Activated CD4-positive, alpha-beta T cell treated with anti-CD3 and anti-CD28 coated beads, Interleukin-2, amount 50 U/mL, for 1 hour (primary cell): ENCODE data around the gene ZBTB46.

ENCODE experiments used
- DNase-seq: peaks from one replicate; pipeline ENCODE4 v3.0.0-alpha.2; 2020

Gene ZBTB46

DNA sequence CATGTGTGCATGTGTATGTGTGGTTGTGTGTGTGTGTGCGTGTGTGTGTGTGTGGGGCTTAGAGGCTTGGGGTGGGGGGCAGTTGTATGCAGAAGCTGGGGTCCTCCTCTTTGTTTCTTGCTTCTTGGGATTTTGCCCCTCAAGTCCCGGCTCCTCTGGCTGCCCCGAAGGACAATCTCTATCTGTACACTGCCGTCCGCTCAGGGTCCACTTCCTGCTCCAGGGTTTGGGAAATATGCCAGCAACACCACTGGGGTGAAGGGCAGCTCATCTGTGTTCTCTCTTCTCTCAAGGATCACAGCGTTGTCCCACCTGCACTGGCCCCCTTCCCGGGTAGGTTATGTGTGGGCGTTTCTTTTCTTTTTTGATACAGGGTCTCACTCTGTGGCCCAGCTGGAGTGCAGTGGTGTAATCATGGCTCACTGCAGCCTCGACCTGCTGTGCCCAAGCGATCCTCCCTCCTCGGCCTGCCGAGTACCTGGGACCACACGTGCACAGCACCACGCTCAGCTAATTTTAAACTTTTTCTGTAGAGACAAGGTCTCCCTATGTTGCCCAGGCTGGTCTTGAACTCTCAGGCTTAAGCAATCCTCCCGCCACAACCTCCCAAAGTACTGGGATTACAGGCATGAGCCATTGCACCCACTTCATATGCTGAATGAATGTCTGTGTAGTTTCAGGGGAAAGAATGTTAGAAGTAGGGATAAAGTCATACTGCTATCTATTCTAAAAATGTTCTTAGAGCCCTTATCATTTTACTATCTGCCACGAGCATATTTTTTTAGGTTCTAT lies 65.8 kb downstream of the ZBTB46 start:
- DNase-seq, result no peak

GRCh38 chr20:63759377-63759901 lies 71.6 kb downstream of the ZBTB46 start:
- DNase-seq, result no peak

DNA sequence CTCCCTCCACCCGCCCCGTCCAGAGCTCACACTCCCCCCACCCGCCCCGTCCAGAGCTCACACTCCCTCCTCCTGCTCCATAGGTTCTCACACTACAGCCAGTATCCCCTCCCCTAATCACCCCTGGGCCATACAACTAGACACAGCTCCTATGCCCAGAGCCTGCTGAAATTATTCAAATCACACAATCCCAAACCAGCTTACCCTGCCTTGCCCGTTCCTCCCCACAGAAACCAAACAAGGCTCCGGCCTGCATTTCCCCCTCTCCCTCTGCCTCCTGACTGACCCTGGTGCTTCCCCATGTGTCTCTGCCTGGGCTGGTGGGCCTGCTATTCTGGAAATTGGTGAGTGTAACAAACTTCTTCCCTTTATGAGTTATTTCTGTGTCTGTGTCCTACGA lies 72.9 kb downstream of the ZBTB46 start:
- no peak for DNase-seq

DNA sequence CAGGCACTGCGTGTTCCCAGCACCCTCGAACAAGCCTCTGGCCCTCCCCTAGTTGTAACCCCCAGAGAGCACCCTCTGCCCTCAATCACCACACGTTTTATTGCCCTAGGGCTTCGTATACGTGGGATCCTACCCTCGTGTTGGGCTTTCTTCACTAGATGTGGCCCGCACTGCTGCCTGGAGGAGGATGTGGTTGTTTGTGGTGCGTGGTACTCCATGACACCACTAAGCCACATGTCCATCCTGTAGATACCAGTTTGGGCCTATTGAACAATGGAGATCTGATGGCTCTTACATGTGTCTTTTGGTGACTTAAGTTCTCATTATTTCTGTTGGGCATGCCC lies 74.4 kb downstream of the ZBTB46 start:
- no peak for DNase-seq

- DNase-seq, result no peak
These were observed 75.0 kb downstream of the ZBTB46 start for GRCh38 chr20:63755933-63756647.

GRCh38 chr20:63754008-63754407 lies 77.1 kb downstream of the ZBTB46 start:
- no peak for DNase-seq

- no peak for DNase-seq
These were observed 77.7 kb downstream of the ZBTB46 start for GRCh38 chr20:63753381-63753780.

GRCh38 chr20:63752411-63753101 lies 78.5 kb downstream of the ZBTB46 start:
- no peak for DNase-seq

DNA sequence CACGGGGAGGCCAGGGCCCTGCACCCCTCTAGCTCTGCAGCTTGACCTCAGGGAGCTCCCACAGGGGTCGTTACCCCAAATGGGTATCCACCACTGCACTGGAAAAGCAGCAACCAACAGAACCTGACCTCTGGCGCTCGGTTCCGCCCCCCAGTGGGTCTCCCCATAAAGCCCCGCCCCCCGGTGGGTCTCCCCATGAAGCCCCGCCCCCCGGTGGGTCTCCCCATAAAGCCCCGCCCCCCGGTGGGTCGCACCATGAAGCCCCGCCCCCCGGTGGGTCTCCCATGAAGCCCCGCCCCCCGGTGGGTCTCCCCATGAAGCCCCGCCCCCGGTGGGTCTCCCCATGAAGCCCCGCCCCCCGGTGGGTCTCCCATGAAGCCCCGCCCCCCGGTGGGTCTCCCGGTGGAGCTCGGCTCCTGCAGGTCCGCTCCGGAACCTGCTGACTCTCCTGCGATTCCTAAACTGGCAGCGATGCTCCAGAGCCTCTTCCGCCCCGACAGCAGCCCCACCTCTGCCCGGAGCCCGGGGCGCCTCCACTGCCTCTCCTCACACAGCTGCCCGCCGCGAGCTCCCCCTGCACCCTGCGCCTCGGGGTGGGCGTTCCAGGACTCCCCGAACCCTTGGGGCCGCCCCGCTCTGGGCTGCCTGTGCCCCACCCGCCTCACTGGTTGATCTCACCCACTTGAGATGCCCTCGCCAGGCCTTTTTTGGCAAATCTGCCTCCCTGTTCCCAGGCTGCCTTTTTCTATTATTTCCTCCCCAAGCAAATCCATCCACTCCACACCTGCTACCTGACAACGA lies 79.4 kb downstream of the ZBTB46 start:
- no peak for DNase-seq

DNA sequence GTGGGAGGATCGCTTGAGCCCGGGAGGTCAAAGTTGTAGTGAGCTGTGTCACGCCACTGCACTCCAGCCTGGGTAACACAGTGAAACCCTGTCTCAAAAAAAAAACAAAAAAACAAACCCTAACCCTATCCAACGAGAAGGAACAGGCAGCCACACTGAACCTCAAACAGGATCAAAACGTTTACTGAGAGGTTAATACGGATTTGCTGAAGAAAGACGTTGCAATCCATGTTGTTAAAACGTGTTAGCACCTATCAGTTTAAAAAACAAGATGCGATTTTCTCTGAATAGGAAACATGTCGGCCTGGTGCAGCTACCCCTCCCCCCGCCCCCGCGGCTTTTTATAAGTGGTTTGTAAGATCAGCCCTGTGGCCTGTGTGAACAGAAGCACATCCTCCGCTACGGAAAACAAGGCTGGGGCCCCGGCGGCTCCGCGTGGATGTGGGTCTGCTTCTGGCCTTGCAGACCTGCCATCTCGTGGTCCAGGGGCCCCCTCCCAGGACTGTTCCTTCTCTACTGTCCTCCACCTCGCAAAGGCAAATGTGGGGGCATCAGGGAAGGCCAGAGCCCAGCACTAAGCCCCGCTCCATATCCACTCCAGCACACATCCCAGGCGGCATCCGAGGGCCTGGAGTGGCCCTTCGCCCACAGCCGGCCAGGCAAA lies 80.1 kb downstream of the ZBTB46 start:
- peak; percentile 64 for DNase-seq

GRCh38 chr20:63749597-63750508 lies 81.2 kb downstream of the ZBTB46 start:
- no peak for DNase-seq

GRCh38 chr20:63748934-63749270 lies 82.2 kb downstream of the ZBTB46 start:
- no peak for DNase-seq

DNA sequence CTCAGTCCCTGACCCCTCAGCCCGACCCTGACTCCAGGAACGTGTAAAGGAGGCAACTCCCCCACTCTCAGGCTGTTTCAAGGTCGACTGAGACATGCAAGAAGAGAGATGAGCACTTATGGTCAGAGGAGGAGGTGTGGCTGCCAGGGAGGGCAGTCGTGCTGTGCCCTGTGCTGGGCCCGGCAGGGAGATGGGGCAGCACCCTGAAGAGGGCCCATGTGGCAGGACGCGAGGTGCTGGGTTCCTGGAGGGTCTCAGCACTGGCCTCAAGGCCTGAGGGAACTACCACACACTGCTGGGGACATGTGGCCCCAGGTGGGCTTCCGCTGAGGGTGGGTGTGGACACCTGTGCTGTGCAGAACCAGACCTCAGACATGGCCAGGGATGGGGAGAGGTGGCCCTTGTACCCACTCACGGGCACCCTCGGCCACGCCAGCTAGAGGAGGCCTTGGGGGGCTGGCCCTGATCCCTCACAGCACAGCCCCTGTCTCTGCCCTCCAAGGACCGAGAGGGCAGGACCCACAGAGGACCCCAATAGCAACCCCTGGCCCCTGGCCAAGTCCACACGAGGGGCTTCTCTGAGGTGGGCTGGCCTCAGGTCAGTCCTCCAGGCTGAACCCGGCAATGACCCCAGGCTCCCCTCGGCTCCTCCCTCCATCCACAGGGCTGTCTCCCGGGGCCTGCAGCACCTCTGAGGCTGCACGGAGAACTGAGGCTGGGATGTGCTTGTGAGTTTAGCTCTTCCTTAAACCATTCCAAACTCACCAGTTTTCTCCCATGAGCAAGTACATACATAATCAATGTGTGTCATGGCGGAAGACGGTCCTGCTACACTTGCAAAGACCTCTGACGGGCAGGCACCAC lies 82.8 kb downstream of the ZBTB46 start:
- no peak for DNase-seq

- no peak for DNase-seq
These were observed 83.4 kb downstream of the ZBTB46 start for GRCh38 chr20:63747622-63748069.

- DNase-seq, result no peak
These were observed 84.2 kb downstream of the ZBTB46 start for GRCh38 chr20:63746751-63747315.

DNA sequence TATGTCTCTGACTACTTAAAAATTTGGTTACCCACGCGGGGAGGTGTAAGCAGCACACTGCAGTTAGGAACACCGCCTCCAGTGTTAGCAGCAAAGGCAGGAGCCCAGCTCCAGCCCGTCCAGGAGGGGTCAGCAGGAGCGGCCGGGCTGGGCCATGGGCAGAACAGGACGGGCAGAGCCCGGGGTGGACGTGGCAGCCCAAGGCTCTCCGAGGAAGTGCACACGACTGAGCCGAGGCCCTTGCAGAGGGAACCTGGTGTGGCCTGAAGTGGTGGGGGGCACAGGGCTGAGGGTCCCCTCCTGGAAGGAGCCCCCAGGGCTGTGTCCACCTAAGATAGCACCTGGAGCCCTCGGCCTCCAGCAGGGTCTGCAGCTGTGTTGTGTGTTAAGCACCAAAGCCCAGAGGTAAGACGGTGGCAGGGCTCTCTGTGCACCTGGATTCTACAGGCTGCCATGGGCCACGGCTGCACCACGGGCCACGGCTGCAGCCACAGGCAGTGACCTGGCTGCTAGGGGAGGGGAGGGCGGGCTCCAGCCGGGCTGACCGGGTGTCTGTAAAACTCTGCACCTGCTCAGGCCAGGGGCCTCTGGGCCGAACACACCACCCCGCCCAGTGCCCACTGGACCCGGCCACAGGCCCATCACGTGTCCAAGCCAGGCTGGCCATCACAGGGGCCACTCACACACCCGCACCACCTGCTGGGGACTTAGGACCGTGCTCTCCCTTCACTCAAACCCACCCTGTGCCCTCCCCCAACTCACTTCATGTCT lies 84.9 kb downstream of the ZBTB46 start:
- no peak for DNase-seq

DNA sequence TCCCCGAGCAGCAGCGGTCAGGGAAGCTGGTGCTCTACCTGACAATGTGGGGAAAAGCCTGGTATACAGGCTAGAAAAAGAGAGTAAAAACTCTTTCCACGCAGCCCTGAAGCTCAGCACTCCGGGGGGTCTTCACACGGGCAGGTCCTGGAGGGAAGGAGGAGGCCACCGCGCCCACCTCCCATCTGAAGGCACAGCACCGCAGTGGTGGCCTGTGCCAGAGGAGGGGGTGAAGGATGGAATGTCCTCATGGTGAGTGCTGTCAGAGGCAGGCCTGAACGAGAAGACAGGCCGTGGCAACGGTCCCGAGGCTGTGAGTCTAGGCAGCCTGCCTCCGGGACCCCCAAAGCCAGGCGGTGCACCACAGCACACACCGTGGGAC lies 85.6 kb downstream of the ZBTB46 start:
- no peak for DNase-seq

GRCh38 chr20:63744574-63745423 lies 86.3 kb downstream of the ZBTB46 start:
- no peak for DNase-seq
